GM20000 (cell line): ENCODE results near the gene TRIM59.

ENCODE experiments used
- DNase-seq: peaks from one replicate; pipeline ENCODE4 v3.0.0; 2012; ENCODE audit warnings: low spot score
- TF ChIP-seq, protein P1 (sequence below): IDR thresholded peaks from 2 replicates; pipeline ENCODE4 v1.5.1; 2012; ENCODE audit warnings: mild to moderate bottlenecking, control low read depth; ENCODE audit errors: extremely low read depth, missing control alignments

TRIM59 gene

GRCh38 chr3:160399125-160400029 is 50.2 kb downstream of the TRIM59 start, which contains the start of the genes IFT80 and SMC4:
Gene IFT80 (minus strand): TSS chr3:160399225. CDS start chr3:160384600, 14,625 bp downstream.
Gene SMC4 (plus strand): TSS chr3:160399650. CDS start chr3:160400827, 1,177 bp downstream.
- DNase-seq, result peak; percentile 95
- TF ChIP-seq, protein P1, sequence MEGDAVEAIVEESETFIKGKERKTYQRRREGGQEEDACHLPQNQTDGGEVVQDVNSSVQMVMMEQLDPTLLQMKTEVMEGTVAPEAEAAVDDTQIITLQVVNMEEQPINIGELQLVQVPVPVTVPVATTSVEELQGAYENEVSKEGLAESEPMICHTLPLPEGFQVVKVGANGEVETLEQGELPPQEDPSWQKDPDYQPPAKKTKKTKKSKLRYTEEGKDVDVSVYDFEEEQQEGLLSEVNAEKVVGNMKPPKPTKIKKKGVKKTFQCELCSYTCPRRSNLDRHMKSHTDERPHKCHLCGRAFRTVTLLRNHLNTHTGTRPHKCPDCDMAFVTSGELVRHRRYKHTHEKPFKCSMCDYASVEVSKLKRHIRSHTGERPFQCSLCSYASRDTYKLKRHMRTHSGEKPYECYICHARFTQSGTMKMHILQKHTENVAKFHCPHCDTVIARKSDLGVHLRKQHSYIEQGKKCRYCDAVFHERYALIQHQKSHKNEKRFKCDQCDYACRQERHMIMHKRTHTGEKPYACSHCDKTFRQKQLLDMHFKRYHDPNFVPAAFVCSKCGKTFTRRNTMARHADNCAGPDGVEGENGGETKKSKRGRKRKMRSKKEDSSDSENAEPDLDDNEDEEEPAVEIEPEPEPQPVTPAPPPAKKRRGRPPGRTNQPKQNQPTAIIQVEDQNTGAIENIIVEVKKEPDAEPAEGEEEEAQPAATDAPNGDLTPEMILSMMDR, result no peak

DNA sequence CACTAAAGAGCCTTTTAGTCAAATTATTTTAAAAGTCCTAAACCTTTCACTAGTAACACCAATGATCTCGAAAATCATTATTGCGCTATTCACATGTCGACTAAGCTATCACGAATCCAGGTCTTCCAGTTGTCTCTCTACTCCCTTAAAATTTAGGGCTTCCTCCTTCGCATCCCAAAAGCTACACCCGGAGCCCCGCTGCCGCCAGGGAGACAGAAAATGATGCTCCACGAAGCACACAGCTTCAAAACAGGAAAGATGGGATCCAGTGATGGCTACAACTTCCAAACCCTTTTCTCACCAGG is 50.8 kb downstream of the TRIM59 start:
- no peak for DNase-seq

DNA sequence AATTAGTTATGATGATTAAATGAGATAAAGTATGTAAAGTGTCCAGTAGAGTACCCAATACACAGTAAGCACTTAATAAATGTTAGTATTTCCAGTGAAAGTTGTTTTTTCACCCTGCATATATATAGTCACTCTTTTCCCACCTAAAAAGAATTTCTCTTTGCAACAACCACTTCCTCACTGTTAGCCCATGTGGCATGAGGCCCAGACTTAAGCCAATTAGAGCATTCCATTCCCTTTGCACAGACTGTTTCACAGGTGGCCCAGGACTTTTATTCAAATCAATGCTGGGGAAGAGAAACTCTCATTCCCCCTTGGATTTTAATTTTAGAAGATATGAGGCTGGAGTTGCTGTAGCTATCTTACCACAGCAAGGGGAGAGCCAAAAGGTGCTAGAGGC is 54.3 kb downstream of the TRIM59 start:
- TF ChIP-seq, protein P1, result no peak
- DNase-seq, result no peak

More for the DNA sequence above, 50.8 kb downstream of the TRIM59 start:
- TF ChIP-seq, protein P1, result no peak

GRCh38 chr3:160394009-160394392 is 55.6 kb downstream of the TRIM59 start:
- no peak for DNase-seq
- TF ChIP-seq, protein P1, result no peak

GRCh38 chr3:160393346-160394008 is 56.1 kb downstream of the TRIM59 start:
- TF ChIP-seq, protein P1, result no peak
- DNase-seq, result no peak

DNA sequence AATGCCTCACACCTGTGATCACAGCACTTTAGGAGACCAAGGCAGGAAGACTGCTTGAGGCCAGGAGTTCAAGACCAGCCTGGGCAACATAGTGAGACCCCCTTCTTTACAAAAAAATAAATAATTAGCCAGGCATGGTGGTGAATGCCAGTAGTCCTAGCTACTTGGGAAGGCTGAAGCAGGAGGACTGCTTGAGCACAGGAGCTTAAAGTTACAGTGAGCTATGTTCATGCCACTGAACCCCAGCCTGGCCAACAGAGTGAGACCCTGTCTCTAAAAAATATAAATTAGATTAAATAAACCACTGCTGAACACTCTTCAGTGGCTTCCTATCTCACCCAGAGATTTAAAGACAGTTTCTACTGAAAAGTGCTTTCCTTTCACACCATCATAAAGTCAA is 56.8 kb downstream of the TRIM59 start:
- no peak for DNase-seq
- TF ChIP-seq, protein P1, result no peak

DNA sequence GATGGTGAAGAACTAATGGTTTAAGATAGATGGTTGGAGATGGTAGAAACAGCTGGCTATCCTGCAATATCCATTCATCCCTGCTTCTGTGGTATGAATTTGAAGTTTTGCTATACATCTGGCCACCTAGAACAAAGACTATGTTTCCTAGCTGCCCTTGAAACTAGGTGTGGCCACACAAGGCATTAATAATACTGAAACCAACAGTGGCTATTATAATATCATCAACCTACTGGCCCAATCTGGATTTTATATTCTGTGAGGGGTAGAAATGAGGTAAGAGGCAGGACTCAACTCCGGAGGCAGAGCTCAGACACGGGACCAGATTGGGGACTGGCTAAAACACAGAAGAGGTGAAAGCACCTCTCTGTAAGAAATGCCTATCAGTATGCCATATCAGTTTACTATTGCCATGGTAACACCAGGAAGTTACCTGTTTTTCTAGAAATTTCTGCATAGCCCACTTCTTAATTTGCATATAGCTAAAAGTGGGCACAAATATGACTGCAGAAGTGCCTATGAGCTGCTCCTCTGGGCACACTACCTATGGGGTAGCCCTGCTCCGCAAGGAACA is 58.9 kb downstream of the TRIM59 start:
- TF ChIP-seq, protein P1, result no peak
- no peak for DNase-seq
